Nephron (organoid): ENCODE results near the gene NCK2.

Experiments used
- H3K27ac Mint-ChIP-seq, 3 experiments: 2 replicates each; pipeline ENCODE4 v1.8.0; 2020; ENCODE audit warnings: mixed read lengths in 3 of 3, mild to moderate bottlenecking in 2 of 3, moderate library complexity in 1 of 3
- H3K27me3 Mint-ChIP-seq: 2 replicates; pipeline ENCODE4 v1.8.0; 2021; ENCODE audit warnings: low read depth, mild to moderate bottlenecking, moderate library complexity, mixed read lengths
- H3K36me3 Mint-ChIP-seq: 2 replicates; pipeline ENCODE4 v1.8.0; 2020; ENCODE audit warnings: low read depth, mixed read lengths
- H3K4me1 Mint-ChIP-seq: 2 replicates; pipeline ENCODE4 v1.8.0; 2020; ENCODE audit warnings: mixed read lengths
- H3K4me3 Mint-ChIP-seq, 3 experiments: 2 replicates each; pipeline ENCODE4 v1.8.0; 2020; ENCODE audit warnings: mild to moderate bottlenecking in 3 of 3, mixed read lengths in 3 of 3, moderate library complexity in 2 of 3
- H3K9me3 Mint-ChIP-seq: 2 replicates; pipeline ENCODE4 v1.8.0; 2020; ENCODE audit warnings: mixed read lengths
- CTCF ChIP-seq, 3 experiments: fragments of 200-600 bp; sonication (generic); IDR thresholded peaks; one replicate each; pipeline ENCODE4 v1.5.0; 2021; ENCODE audit warnings: antibody characterized with exemption in 3 of 3; ENCODE audit not compliant: unreplicated experiment in 3 of 3

NCK2 gene

GRCh38 chr2:105757433-105757832 is 12.7 kb downstream of the NCK2 start:
- no peaks in the 10 kb centered on the region for H3K27me3 Mint-ChIP-seq

GRCh38 chr2:105760191-105760590 is 15.5 kb downstream of the NCK2 start:
- Mint-ChIP-seq H3K9me3 (no peaks in the 10 kb centered on the region), H3K4me3 (no peak overlapping the region), H3K4me1 (peaks cover 50% of the 10 kb centered on the region), H3K36me3 (peaks cover 24% of the 10 kb centered on the region), H3K27me3 (no peaks in the 10 kb centered on the region), H3K27ac (peak overlapping the region in 1 of 3 experiments; percentile 48)
- no peak for TF ChIP-seq CTCF (IDR thresholded peaks at IDR 0.05; ENCODE audit: unreplicated experiment in 3 of 3)

More at GRCh38 chr2:105757433-105757832, 12.7 kb downstream of the NCK2 start:
- Mint-ChIP-seq H3K4me3 (no peak overlapping the region), H3K4me1 (peaks cover 61% of the 10 kb centered on the region), H3K27ac (peak overlapping the region in 1 of 3 experiments; percentile 25), H3K36me3 (peaks cover 36% of the 10 kb centered on the region), H3K9me3 (no peaks in the 10 kb centered on the region)
- TF ChIP-seq CTCF (IDR thresholded peaks at IDR 0.05; ENCODE audit: unreplicated experiment in 3 of 3) = no peak

GRCh38 chr2:105760639-105761337 is 16.1 kb downstream of the NCK2 start:
- peak overlapping the region in 1 of 3 experiments; percentile 40 for H3K27ac Mint-ChIP-seq
- H3K36me3 Mint-ChIP-seq = peaks cover 22% of the 10 kb centered on the region
- H3K9me3 Mint-ChIP-seq = no peaks in the 10 kb centered on the region
- H3K27me3 Mint-ChIP-seq = no peaks in the 10 kb centered on the region
- H3K4me3 Mint-ChIP-seq = no peak overlapping the region
- no peak for TF ChIP-seq CTCF (IDR thresholded peaks at IDR 0.05; ENCODE audit: unreplicated experiment in 3 of 3)
- peaks cover 48% of the 10 kb centered on the region for H3K4me1 Mint-ChIP-seq

GRCh38 chr2:105761931-105762515 is 17.3 kb downstream of the NCK2 start:
- no peak overlapping the region for H3K4me3 Mint-ChIP-seq
- peaks cover 48% of the 10 kb centered on the region for H3K4me1 Mint-ChIP-seq
- H3K9me3 Mint-ChIP-seq = no peaks in the 10 kb centered on the region
- TF ChIP-seq CTCF (IDR thresholded peaks at IDR 0.05; ENCODE audit: unreplicated experiment in 3 of 3) = no peak
- peak overlapping the region in 2 of 3 experiments; percentile 45 to 74 for H3K27ac Mint-ChIP-seq
- H3K36me3 Mint-ChIP-seq = peaks cover 23% of the 10 kb centered on the region
- H3K27me3 Mint-ChIP-seq = no peaks in the 10 kb centered on the region

GRCh38 chr2:105763076-105763475 is 18.4 kb downstream of the NCK2 start:
- Mint-ChIP-seq H3K4me3 (no peak overlapping the region), H3K4me1 (peaks cover 50% of the 10 kb centered on the region), H3K9me3 (no peaks in the 10 kb centered on the region), H3K27ac (no peak overlapping the region), H3K36me3 (peaks cover 26% of the 10 kb centered on the region), H3K27me3 (no peaks in the 10 kb centered on the region)
- no peak for TF ChIP-seq CTCF (IDR thresholded peaks at IDR 0.05; ENCODE audit: unreplicated experiment in 3 of 3)

- Mint-ChIP-seq H3K27ac (no peak overlapping the region), H3K4me3 (no peak overlapping the region), H3K4me1 (peaks cover 59% of the 10 kb centered on the region), H3K9me3 (no peaks in the 10 kb centered on the region), H3K27me3 (no peaks in the 10 kb centered on the region), H3K36me3 (peaks cover 23% of the 10 kb centered on the region)
- no peak for TF ChIP-seq CTCF (IDR thresholded peaks at IDR 0.05; ENCODE audit: unreplicated experiment in 3 of 3)
These were observed 19.3 kb downstream of the NCK2 start for GRCh38 chr2:105764059-105764458.
